Iris pigment epithelial cell (primary cell): ENCODE measurements around the gene RNF187.
A peak's percentile ranks its signal among the peaks of the same experiment; 100 is the strongest.

Source experiments
- DNase-seq: peaks from one replicate; pipeline ENCODE4 v3.0.0-alpha.2; 2011; ENCODE audit warnings: low read depth

Gene RNF187

DNA sequence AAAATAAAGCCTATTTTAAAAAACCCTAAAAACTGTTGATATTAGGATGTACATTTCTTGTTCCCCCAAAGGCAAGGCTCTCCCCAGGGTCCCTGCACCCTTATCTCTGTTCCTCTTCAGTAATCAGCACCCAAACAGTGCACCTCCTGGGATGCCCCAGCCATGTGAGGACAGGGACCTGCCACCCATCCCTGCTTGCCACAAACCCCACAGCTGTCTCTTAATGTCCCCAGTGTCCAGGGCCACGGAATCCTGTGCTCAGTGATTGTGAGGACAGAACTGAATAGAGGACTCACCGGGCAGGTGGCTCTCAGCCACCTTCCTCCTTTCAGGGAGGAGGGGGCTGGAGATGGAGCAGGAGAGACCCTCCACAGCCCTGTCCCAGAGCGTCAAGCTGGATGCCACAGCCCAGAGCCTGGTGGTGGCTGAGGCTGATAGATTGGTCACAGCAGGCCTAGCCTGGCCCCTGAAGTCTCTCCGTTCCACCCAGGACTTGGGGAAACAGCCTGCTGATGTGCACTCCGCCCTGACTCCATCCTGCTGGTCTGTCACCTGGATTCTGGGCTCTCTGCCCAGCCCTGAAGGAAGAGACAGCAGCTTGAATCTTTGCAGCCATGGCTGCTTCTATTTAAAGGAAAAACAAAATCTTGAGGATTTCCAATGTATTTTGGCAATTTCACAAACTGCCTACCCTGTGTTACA is 23.1 kb downstream of the RNF187 start:
- no peak for DNase-seq

DNA sequence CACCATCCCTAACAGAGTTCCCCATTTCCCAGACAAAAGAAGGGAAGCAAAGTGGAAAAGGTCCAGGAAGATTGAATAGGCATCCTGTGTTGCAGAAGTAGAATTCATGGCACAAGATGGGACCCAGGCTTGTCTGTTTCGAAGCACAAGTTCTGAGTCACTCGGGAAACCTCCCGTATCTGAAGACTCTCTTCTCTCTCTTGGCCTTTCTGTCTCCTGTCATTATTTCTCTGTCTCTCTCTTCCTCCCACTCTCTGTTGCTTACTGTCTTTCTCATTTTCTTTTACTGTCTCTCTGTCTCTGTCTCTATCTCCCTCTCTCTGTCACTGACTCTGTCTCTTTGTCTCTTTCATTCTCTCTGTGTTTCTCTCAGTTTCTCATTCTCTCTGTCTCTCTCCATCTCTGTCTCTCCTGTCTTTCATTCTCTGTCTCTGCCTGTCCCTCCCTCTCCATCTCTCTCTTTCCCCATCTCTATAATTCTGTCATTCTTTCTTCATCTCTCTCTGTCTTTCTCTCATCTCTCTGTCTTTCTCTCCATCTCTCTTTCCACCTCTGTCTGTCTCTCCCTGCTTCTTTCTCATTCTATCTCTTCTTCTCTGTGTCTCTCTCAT is 23.7 kb downstream of the RNF187 start:
- no peak for DNase-seq

DNA sequence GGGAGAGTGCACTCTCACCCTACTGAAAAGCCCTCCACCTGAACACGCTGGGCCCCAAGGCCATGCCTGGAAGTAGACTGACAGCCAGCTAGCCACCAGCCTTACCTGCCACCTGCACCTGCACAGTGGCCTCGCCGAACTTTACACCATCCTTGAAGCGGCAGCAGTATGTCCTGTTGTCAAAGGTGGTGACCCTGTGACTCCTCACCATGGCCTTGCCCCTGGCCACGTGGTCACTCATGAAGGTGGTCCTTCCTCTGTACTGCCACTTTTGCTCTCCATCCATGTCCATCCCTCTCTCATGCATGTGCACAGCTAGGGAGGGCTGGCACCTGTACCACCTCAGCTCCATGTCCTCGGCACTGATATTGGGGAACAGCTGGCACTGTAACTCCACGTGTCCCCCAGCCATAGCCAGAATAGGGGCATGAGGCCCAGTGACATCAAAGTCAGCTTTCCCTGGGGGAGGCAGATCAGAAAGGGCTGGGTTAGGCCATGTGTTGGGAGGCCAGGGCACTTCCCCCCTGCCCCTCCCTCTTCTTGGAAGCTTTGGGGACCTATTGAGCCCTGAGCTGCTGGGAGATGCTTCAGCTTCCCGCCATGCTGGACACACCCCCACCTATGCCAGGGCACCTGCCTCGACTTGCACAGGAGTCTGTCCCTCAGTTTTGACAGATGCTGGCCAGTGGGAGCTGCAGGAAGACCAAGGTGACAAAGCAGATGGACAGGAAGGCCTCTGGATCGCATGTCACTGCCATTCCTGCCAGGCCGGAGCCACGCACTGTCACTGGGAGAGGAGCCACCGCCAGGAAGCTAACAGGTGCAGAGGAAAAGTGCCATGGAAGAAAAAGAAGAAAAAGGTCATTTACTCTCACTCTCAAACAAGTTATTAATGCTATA is 24.6 kb downstream of the RNF187 start:
- no peak for DNase-seq

DNA sequence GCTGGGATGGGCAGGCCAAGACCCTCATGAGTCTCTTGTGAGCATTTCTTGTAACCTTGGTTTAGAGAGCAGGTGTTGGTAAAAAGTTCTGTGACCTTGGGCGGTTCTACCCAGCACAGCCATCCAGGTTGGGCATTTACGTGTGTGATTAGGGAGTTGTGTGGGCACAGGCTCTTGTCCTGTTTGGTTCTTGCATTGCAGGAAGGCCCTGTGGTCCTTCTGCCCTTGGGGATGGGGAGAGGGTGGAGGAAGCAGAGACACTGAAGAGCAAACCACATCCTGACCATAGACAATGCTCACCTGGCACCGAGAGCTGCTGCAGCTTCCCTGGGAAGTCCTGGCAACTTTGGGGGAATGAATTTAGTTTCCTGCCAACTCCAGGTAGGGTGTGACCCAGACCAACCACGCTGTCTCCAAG is 25.6 kb downstream of the RNF187 start:
- no peak for DNase-seq

DNA sequence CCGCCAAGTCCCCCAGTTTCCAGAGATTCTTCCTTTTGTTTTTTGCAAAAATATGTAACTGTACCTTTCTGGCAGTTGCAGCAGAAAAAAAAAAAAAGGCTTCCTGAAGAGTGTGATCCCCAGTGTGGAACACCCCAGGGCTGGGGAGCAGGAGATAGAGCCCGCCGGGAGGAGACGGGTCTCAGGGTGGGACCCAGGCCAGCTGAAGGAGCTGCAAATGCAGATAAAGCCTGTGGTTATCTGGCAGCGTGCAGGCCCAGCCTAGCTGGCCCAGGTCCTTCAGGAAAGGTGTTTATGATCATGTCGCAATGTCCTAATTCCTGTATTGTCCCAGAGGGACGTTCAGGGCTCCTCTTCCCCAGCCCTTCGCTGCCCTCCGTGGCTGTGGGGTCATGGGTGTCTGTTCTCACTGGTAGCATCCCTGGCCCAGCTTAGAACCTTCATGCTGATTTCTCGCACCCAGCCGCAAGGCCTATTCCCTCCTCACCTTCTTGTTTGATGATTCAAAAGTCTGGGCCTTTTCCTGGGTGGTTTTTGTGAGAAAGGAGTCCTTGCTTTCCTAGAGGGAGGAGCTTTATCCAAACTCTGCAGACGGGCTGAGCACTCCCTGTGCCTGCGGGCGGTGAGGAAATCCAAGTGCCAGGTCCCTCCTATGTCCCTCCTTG is 26.2 kb downstream of the RNF187 start:
- DNase-seq = no peak

DNA sequence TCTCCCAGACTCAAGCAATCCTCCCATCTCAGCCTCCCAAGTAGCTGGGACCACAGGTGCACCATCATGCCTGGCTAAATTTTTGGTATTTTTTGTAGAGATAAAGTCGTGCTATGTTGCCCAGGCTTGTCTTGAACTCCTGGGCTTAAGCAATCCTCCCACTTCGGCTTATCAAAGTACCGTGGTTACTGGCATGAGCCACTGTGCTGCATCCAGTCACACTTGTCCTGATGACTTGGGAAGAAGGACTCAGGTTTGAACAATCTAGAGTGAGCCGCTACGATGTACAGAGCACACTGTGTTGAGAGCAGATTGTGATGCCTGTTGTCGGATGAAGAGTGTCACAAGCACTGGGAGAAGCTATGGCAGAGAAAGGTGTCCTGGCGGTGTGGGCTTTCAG is 27.2 kb downstream of the RNF187 start:
- no peak for DNase-seq

DNA sequence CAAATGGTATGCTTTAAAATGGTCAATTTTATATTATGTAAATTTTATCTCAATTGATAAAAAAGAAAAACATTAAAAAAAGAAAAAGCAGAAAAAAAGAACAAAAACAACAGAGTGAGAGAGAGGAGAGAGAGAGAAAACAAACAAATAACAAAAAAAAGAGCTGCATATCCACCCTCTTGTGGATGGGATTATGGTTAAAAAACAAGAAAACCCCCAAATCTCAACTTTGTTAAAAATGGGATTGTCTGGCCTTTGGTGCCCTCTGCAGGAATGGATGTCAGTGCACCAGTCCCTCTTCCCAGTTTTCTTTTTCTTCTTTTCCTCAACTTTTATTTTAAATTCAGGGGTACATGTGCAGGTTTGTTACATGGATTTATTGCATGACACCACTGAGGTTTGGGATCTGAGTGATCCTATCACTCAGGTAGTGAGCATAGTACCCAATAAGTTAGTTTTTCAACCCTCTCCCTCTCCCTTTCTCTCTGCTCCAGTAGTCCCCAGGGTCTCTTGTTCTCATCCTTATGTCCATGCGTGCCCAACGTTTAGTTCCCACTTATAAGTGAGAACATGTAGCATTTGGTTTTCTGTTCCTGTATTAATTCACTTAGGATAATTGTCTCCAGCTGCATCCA is 28.1 kb downstream of the RNF187 start:
- DNase-seq = peak; percentile 45

DNA sequence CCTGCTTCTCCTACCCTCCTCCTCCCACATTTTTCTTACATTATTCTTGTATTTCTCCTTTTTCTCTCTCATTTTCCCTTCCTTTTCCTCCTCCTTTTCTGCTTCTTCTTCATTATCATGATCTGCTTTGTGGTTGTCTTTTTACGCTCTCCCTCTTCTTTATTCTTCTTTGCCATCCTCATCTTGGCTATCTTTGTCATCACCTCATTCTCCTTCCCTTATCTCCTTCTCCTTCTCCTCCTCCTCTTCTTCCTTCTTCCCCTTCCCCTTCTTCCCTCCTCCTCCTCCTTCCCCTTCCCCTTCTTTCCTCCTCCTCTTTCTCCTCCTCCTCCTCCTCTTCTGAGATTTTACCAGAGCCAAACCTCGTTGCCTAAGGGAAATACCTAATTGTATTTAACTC is 30.5 kb downstream of the RNF187 start:
- no peak for DNase-seq

DNA sequence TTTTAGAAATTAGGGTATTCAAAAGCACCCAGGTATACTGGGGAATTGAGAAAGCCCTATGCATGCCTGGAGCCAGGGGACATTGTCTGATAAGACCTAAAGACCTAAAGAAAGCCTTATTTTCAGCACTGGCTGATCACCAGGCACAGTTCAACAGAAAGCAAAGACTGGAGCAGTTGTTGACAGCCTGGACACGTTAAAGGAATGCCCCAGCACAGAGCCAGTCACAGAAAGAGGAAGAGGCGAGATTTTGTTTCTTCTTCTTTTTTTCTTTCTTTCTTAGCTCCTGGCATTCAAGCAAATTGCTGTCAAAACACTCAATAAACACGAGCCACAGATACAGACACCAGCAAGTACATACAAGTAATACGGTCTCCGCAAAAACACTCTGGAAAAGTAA is 40.4 kb downstream of the RNF187 start:
- DNase-seq = no peak

DNA sequence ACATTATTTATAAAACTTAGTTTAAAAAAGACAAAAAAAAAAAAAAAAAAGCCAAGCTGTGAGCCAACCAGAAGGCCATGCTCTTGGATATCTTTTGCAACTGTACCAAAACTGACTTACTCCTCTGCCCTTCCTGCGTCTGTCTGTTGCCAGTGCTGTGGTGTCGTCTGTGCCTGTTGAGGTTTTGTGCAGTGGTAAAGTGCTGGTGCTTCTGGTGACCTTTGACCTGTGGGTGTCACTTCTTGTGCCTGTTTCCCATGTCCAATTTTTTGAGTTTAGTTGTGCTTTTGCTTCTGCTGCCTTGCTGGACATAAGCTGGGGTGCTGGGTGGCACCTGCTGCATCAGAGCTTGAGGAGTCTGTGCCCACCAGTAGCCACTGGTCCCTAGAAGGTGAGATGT is 41.4 kb downstream of the RNF187 start:
- DNase-seq = no peak

DNA sequence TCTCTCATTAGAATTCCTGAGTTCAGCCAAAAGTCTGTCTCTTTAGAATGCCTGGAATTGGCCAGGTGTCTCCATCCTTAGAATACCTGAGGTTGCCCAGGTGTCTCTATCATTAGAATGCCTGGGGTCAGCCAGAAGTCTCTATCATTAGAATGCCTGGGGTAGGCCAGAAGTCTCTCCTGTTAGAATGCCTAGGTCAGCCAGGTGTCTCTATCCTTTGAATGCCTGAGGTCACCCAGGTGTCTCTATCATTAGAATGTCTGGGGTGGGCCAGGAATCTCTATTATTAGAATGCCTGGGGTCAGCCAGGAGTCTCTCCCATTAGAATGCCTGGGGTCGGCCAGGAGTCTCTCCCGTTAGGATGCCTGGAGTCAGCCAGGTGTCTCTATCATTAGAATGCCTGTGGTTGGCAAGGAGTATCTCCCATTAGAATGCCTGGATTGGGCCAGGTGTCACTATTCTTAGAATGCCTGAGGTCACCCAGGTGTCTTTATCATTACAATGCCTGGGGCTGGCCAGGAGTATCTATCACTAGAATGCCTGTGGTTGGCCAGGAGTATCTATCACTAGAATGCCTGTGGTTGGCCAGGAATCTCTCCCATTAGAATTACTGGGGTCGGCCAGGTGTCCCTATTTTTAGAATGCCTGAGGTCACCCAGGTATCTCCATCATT is 43.0 kb downstream of the RNF187 start:
- no peak for DNase-seq

DNA sequence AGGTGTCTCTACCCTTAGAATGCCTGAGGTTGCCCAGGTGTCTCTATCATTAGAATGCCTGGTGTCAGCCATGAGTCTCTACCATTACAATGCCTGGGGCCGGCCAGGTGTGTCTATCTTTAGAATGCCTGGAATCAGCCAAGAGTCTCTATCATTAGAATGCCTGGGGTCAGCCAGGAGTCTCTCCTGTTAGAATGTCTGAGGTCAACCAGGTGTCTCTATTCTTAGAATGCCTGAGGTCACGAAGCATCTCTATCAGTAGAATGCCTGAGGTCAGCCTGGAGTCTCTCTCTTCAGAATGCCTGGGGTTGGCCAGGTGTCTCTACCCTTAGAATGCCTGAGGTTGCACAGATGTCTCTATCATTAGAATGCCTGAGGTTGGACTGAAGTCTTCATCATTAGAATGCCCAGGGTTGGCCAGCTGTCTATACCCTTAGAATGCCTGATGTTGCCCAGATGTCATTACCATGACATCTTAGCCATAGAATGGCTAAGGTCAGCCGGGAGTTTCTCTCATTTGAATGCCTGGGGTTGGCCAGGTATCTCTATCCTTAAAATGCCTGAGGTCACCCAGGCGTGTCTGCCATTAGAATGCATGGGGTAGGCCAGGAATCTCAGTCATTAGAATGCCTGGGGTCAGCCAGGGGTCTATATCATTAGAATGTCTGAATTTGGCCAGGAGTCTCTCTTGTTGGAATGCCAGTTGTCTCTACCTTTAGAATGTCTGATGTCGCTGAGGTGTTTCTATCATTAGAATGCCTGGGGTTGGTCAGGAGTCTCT is 44.0 kb downstream of the RNF187 start:
- DNase-seq = no peak

DNA sequence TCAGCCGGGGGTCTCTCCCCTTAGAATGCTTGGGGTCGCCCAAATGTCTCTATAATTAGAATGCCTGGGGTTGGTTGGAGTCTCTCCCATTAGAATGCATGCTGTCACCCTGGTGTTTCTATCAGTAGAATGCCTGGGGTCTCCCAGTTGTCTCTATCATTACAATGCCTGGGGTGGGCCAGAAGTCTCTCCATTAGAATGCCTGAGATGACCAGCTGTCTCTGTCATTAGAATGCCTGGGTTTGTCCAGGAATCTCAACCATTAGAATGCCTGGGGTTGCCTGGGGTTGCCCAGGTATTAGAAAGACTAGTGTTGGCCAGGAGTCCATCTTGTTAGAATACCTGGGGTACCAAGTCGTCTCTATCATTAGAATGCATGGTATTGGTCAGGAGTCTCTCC is 51.6 kb downstream of the RNF187 start:
- no peak for DNase-seq

DNA sequence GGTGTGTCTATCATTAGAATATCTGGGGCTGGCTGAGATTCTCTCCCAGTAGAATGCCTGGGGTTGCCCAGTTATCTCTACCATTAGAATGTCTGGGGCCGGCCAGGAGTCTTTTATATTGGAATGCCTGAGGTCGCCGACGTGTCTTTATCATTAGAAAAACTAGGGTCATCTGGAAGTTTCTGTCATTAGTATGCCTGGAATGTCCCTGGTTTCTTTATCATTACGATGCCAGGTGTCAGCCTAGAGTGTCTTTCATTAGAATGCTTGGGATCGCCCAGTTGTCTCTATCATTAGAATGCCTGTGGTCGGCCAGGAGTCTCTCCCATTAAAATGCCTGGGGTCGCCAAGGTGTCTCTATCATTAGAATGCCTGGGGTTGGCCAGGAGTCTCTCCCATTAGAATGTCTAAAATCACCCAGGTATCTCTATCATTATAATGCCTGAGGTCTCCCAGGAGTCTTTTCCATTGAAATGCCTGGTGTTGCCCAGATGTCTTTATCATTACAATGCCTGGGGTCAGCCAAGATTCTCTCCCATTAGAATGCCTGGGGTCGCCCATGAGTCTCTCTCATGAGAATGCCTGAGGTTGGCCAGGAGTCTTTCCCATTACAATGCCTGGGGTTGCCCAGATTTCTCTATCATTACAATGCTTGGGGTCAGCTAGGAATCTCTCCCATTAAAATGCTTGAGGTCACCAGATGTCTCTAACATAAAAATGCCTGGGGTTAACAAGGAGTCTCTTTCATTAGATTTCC is 53.2 kb downstream of the RNF187 start:
- no peak for DNase-seq

DNA sequence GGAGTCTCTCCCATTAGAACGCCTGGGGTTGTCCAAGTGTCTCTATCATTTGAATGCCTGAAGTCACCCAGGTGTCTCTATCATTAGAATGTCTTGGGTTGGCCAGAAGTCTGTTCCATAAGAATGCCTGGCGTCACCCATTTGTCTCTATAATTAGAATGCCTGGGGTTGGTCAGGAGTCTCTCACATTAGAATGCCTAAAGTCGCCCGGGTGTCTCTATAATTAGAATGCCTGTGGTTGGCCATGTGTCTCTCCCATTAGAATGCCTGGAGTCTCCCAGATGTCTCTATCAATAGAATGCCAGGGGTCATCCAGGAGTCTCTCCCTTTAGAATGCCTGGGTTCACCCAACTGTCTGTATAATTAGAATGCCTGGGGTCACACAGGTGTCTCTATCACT is 54.5 kb downstream of the RNF187 start:
- DNase-seq = no peak

DNA sequence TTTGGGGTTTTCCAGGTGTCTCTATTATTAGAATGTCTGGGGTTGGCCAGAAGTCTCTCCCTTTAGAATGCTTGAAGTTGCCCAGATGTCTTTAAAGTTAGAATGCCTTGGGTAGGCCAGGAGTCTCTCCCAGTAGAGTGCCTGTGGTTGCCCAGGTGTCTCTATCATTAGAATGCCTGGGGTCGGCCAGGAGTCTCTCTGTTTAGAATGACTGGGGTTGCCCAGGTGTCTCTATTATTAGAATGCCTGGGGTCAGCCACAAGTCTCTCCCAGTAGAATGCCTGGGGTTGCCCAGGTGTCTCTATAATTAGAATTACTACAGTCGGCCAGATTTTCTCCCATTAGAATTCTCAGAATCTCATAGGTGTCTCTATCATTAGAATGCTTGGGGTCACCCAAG is 55.2 kb downstream of the RNF187 start:
- no peak for DNase-seq

DNA sequence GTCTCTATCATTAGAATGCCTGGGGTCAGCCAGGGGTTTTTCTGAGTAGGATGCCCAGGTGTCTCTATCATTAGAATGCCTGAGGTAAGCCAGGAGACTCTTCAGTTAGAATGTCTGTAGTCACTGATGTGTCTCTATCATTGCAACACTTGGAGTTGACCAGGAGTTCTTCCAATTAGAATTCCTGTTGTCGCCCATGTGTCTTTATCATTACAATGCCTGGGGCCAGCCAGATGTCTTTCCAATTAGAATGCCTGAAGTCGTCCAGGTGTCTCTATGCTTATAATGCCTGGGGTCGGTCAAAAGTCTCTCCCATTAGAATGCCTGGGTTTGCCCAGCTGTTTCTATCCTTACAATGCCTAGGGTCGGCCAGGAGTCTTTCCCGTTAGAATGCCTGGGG is 55.8 kb downstream of the RNF187 start:
- no peak for DNase-seq

DNA sequence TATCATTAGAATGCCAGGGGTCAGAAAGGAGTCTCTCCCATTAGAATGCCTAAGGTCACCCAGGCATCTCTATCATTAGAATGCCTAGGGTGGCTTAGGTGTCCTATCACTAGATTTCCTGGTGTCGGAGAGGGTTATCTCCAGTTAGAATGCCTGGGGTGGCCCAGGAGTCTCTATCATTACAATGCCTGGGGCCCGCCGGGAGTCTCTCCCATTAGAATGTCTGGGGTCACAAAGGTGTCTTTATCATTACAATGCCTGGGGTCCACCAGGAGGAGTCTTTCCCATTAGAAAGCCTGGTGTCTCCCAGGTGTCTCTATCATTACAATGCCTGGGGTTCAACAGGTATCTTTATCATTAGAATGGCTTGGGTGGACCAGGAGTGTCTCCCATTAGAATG is 56.2 kb downstream of the RNF187 start:
- DNase-seq = no peak

DNA sequence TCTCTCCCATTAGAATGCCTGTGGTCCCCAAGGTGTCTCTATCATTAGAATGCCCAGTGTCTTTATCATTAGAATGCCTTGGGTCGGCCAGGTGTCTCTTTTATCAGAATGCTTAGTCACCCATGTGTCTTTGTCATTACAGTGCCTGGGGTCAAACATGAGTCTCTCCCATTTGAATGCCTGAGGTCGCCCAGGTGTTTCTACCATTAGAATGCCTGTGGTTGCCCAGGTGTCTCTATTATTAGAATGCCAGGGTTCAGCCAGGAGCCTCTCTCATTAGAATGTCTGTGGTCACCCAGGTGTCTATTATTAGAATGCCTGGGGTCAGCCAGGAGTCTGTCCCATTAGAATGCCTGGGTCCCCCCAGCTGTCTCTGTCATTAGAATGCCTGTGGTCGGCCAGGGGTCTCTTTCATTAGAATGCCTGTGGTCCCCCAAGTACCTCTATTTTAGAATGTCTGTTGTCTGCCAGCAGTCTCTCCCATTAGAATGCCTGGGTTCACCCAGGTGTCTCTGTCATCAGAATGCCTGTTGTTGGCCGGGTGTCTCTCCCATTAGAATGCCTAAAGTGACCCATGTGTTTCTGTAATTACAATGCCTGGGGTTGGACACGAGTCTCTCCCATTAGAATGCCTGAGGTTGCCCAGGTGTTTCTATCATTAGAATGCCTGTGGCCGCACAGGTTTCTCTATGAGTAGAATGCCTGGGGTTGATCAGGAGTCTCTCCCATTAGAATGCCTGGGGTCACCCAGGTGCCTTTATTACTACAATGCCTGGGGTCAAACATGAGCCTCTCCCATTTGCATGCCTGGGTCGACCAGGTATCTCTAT is 57.1 kb downstream of the RNF187 start:
- DNase-seq = no peak
